Stimulated activated CD4-positive, alpha-beta T cell treated with anti-CD3 and anti-CD28 coated beads, Interleukin-2, amount 100 ng/mL, for 4 hours (primary cell): ENCODE data around the gene VIT.

Source experiments
- DNase-seq: peaks from one replicate; pipeline ENCODE4 v3.0.0-alpha.2; 2020; ENCODE audit warnings: low read depth

The VIT gene

GRCh38 chr2:36711741-36712314 is 15.3 kb downstream of the VIT start:
- DNase-seq: no peak

GRCh38 chr2:36713310-36713709 is 16.8 kb downstream of the VIT start:
- no peak for DNase-seq

GRCh38 chr2:36716111-36716510 is 19.6 kb downstream of the VIT start:
- DNase-seq: no peak

GRCh38 chr2:36717603-36718266 is 21.2 kb downstream of the VIT start:
- no peak for DNase-seq

GRCh38 chr2:36727550-36727949 is 31.0 kb downstream of the VIT start:
- DNase-seq: no peak

GRCh38 chr2:36729067-36729466 is 32.6 kb downstream of the VIT start:
- DNase-seq: no peak

GRCh38 chr2:36731941-36732672 is 35.6 kb downstream of the VIT start:
- no peak for DNase-seq

GRCh38 chr2:36732673-36733036 is 36.1 kb downstream of the VIT start:
- DNase-seq: no peak

GRCh38 chr2:36733215-36733614 is 36.7 kb downstream of the VIT start:
- DNase-seq: no peak

GRCh38 chr2:36734304-36734703 is 37.8 kb downstream of the VIT start:
- no peak for DNase-seq

- DNase-seq: no peak
Observed at GRCh38 chr2:36737131-36737750, 40.7 kb downstream of the VIT start.

- DNase-seq: no peak
Observed at GRCh38 chr2:36740061-36740460, 43.6 kb downstream of the VIT start.

GRCh38 chr2:36741188-36741837 is 44.8 kb downstream of the VIT start:
- no peak for DNase-seq

GRCh38 chr2:36743954-36744353 is 47.4 kb downstream of the VIT start:
- DNase-seq: no peak

GRCh38 chr2:36748166-36748565 is 51.7 kb downstream of the VIT start:
- DNase-seq: no peak

- DNase-seq: no peak
Observed at GRCh38 chr2:36750101-36750500, 53.6 kb downstream of the VIT start.

- DNase-seq: no peak
Observed at GRCh38 chr2:36753706-36754221, 57.3 kb downstream of the VIT start.

GRCh38 chr2:36754578-36754977 is 58.1 kb downstream of the VIT start:
- no peak for DNase-seq

GRCh38 chr2:36756438-36756837 is 59.9 kb downstream of the VIT start:
- DNase-seq: no peak

GRCh38 chr2:36762764-36763490 is 66.4 kb downstream of the VIT start:
- DNase-seq: no peak

- no peak for DNase-seq
Observed at GRCh38 chr2:36769106-36769505, 72.6 kb downstream of the VIT start.
